Measurements from ENCODE around the gene PPP2R3C. TPM values are rescaled to one million over a fixed set of nuclear protein-coding genes. Genes with fewer than 3 reads are reported as not detected.

Gene PPP2R3C
- total and polyA plus RNA-seq, 2 of the 13 experiments (the other 11 are each of a cell fraction or from before 2014, with no cell fraction given), result 63.4 to 102 TPM

- 0 out of 2 replicates have a peak, but pooled peaks have one; percentile 22 for TF ChIP-seq HIVEP1 (CRISPR knock-in tag; IDR thresholded peaks at IDR 0.05)
- 0 out of 2 replicates have a peak, but pooled peaks have one; percentile 17 for TF ChIP-seq ZNF576 (CRISPR knock-in tag; IDR thresholded peaks at IDR 0.05)
These were observed 11.9 kb upstream of the PPP2R3C start (continued) for GRCh38 chr14:35133542-35134328.

DNA sequence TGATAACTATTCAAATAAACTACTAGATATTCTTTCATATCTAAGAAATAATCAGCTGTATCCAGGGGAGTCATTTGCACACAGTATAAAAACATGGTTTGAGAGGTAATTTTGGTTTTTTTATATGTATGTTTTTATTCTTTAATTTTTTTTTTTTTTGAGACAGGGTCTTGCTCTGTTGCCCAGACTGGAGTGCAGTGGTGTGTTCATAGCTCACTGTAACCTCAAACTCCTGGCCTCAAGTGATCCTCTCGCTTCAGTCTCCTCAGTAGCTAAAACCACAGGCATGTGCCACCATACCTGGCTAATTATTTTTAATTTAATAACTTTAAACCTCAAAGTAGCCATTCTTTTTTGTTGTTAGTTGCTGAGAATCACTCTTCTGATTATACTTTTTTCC lies 2.3 kb upstream of the PPP2R3C start:
- ChIA-PET CTCF (ENCODE audit: low intra/inter-chr PET ratio, low total read pairs) (no interaction called here), POLR2A (interaction anchor here (1.9 to 4.5 kb wide), 6 partner anchors 9 to 280 kb away, joined by 6 to 78 read pairs (median 45); partner anchors contain the start of genes FAM177A1, NFKBIA, PSMA6 and SRP54)
- no peaks in the 10 kb centered on the region for H3K9me3 ChIP-seq (ENCODE audit: low read length)
- 89% methylated on average over 1 of the region's 1 CpG for WGBS (ENCODE audit: low lambda C conversion rate)
- no peaks in the 10 kb centered on the region; a peak in 3 of 5 replicates for H3K36me3 ChIP-seq (replicated peaks in 1 of 2; ENCODE audit: control insufficient read depth in 1 of 2, insufficient read depth in 2 of 2, low read length in 2 of 2)
- no peak for FAIRE-seq
- BruUV-seq (replicated peaks), result no TSS peak
- H2AFZ ChIP-seq (ENCODE audit: low read length), result no peak overlapping the region
- H3K4me1 ChIP-seq (ENCODE audit: insufficient read depth, low read length), result peaks cover 47% of the 10 kb centered on the region
- H3K27me3 ChIP-seq (ENCODE audit: control insufficient read depth in 1 of 2, insufficient read depth in 2 of 2, low read length in 2 of 2), result peaks cover 0 to 5% of the 10 kb centered on the region in 2 experiments; a peak in 2 of 5 replicates
- in situ Hi-C loops (cut with HindIII; ENCODE audit: extremely low pct_ligation_motif_present, low pct_unique_long_range_greater_than_20kb) (loop anchor here (5.0 kb wide), 1 partner anchor 283 kb away; no protein-coding TSS in a partner anchor), intact Hi-C loops (cut with micrococcal nuclease; ENCODE audit: unreplicated experiment) (loop anchor here (10.0 kb wide), 2 partner anchors 449 to 681 kb away; partner anchors contain the start of gene RALGAPA1)
- no peak for DNase-seq (ENCODE audit: low spot score)
- H3K9ac ChIP-seq (ENCODE audit: insufficient read depth, low read depth, low read length), result no peak overlapping the region; the same call in 1 of the 2 replicates
- H3K79me2 ChIP-seq (ENCODE audit: insufficient read depth, low read length), result peaks cover 43% of the 10 kb centered on the region
- H3K4me2 ChIP-seq (ENCODE audit: low read depth, low read length), result peak overlapping the region; percentile 86
- no peaks in the 10 kb centered on the region for H4K20me1 ChIP-seq (ENCODE audit: insufficient read depth, low read length)
- H3K27ac ChIP-seq (ENCODE audit: extremely low read length, insufficient read depth, low read length), result no peak overlapping the region
- peak overlapping the region in 2 of 3 experiments; percentile 86 to 97; a peak in 3 of 6 replicates for H3K4me3 ChIP-seq (replicated peaks in 1 of 3; ENCODE audit: insufficient read depth in 1 of 3, low read depth in 2 of 3, low read length in 3 of 3)
- no peak for ATAC-seq
- no peak for TF ChIP-seq ZBTB1 (CRISPR knock-in tag; IDR thresholded peaks at IDR 0.05; ENCODE audit: borderline replicate concordance)
- TF ChIP-seq MYNN (CRISPR knock-in tag; IDR thresholded peaks at IDR 0.05; ENCODE audit: low read depth), result no peak
- TF ChIP-seq AFF4 (CRISPR knock-in tag; IDR thresholded peaks at IDR 0.05), result no peak
- TF ChIP-seq THAP8 (CRISPR knock-in tag; IDR thresholded peaks at IDR 0.05; ENCODE audit: borderline replicate concordance), result no peak
- no peak for TF ChIP-seq TFDP1 (CRISPR knock-in tag; IDR thresholded peaks at IDR 0.05; ENCODE audit: borderline replicate concordance)
- TF ChIP-seq, protein P1, sequence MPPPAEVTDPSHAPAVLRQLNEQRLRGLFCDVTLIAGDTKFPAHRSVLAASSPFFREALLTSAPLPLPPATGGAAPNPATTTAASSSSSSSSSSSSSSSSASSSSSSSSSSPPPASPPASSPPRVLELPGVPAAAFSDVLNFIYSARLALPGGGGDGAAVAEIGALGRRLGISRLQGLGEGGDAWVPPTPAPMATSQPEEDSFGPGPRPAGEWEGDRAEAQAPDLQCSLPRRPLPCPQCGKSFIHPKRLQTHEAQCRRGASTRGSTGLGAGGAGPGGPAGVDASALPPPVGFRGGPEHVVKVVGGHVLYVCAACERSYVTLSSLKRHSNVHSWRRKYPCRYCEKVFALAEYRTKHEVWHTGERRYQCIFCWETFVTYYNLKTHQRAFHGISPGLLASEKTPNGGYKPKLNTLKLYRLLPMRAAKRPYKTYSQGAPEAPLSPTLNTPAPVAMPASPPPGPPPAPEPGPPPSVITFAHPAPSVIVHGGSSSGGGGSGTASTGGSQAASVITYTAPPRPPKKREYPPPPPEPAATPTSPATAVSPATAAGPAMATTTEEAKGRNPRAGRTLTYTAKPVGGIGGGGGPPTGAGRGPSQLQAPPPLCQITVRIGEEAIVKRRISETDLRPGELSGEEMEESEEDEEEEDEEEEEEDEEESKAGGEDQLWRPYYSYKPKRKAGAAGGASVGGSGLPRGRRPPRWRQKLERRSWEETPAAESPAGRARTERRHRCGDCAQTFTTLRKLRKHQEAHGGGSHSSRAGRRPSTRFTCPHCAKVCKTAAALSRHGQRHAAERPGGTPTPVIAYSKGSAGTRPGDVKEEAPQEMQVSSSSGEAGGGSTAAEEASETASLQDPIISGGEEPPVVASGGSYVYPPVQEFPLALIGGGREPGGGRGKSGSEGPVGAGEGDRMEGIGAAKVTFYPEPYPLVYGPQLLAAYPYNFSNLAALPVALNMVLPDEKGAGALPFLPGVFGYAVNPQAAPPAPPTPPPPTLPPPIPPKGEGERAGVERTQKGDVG (CRISPR knock-in tag; IDR thresholded peaks at IDR 0.05; ENCODE audit: borderline replicate concordance), result no peak
- TF ChIP-seq DBP (CRISPR knock-in tag; IDR thresholded peaks at IDR 0.05; ENCODE audit: not compliant biosample characterization), result peak; percentile 5
